Measurements from ENCODE around the gene RNF180.
"Not testable (repeated sequence)": the region's sequence is repeated elsewhere in the genome, so short reads cannot be mapped to it uniquely, and the experiment has no call there.

Gene RNF180

GRCh38 chr5:64398735-64399134 lies 233.1 kb downstream of the RNF180 start:
- DNase-seq, result not testable (repeated sequence)

- not testable (repeated sequence) for DNase-seq
Measured at GRCh38 chr5:64407103-64407825, 241.6 kb downstream of the RNF180 start.

DNA sequence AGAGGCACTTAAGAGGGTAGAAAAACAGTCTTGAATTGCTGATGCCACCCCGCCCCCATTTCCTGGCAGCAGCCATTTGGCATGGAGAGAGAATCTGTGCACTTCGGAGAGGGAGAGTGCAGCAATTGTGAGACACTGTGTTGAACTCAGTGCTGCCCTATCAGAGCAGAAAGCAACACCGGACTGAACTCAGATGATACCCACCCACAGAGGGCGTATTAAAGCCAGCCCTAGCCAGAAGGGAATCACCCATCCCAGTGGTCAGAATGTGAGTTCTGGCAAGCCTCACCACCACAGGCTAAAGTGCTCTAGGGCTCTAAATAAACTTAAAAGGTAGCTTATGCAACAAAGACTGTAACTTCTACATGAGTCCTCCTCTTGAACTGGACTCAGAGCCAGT lies 251.7 kb downstream of the RNF180 start:
- no peak for DNase-seq

DNA sequence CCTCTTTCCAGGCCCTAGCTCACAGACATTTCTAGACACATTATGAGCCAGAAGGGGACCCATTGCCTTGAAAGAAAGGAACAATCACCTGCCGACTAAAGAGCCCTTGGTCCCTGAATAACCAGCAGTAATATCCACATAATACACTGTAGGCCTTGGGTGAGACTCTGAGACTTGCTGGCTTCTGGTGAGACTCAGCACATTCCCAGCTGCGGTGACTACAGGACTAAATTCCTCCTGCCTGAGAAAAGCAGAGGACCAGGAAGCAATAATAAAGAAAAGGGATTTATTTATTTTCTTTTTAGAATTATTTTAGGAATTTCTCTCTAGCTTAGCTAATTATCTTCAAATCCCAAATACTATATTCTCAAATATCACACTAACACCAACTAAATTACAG lies 252.4 kb downstream of the RNF180 start:
- DNase-seq, result no peak
